ENCODE results near the gene IL17RA. TPM values are rescaled to one million over a fixed set of nuclear protein-coding genes. Genes with fewer than 3 reads are reported as not detected.
"Not testable (repeated sequence)": the region's sequence is repeated elsewhere in the genome, so short reads cannot be mapped to it uniquely, and the experiment has no call there.

Gene IL17RA
- total RNA-seq, 2 experiments from 2014 or later, result 12.5 to 14.7 TPM

GRCh38 chr22:17133137-17133536 is 48.3 kb downstream of the IL17RA start:
- POLR2A ChIA-PET, result no interaction called here
- intact Hi-C loops (cut with micrococcal nuclease), result no loop called here
- Mint-ChIP-seq H3K27ac (no peak overlapping the region), H3K9me3 (no peaks in the 10 kb centered on the region), H3K27me3 (no peaks in the 10 kb centered on the region), H3K4me3 (no peak overlapping the region), H3K36me3 (peaks cover 8% of the 10 kb centered on the region), H3K4me1 (ENCODE audit: low read depth) (peaks cover 4% of the 10 kb centered on the region)
- DNase-seq, result no peak
- CTCF ChIA-PET, result interaction anchor here (1.4 kb wide), 1 partner anchor 14 kb away, joined by 3 read pairs; no protein-coding TSS in a partner anchor

DNA sequence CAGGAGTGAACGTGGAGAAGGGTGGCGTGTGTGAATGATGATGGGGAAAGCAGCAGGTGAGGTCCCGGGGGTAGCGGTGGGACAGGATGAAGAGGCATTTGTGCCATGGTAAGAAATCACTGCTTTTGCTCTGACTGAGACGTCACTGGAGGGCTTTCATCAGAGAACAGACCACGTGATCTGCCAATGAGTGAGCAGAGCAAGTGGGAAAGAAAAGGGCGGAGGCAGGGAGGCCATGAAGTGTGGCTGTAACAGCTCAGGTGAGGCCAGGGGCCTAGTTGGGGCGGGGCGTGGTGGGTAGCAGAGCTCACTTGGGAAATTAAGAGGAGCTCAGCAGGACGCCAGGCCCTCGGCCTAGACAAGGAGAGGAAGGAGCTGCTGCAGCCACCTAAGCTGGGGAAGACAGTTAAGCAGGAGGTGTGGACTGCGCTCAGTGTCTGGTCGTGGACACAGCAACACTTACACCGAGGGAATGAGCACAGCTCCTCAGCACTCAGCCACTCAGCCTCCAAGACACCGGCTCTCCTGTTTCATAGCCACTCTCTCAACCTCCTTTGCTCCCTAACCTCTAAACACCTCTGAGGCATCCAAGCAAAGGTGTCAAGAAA is 50.5 kb downstream of the IL17RA start:
- Mint-ChIP-seq H3K9me3 (no peaks in the 10 kb centered on the region), H3K4me3 (no peak overlapping the region), H3K27me3 (no peaks in the 10 kb centered on the region), H3K4me1 (ENCODE audit: low read depth) (peaks cover 2% of the 10 kb centered on the region), H3K36me3 (peaks cover 9% of the 10 kb centered on the region), H3K27ac (no peak overlapping the region)
- DNase-seq, result no peak
- ChIA-PET POLR2A (no interaction called here), CTCF (no interaction called here)
- intact Hi-C loops (cut with micrococcal nuclease), result no loop called here

GRCh38 chr22:17137170-17137569 is 52.4 kb downstream of the IL17RA start:
- H3K4me3 Mint-ChIP-seq, result no peak overlapping the region
- no peaks in the 10 kb centered on the region for H3K4me1 Mint-ChIP-seq (ENCODE audit: low read depth)
- intact Hi-C loops (cut with micrococcal nuclease), result no loop called here
- no peaks in the 10 kb centered on the region for H3K27me3 Mint-ChIP-seq
- H3K36me3 Mint-ChIP-seq, result peaks cover 19% of the 10 kb centered on the region
- H3K27ac Mint-ChIP-seq, result no peak overlapping the region
- CTCF ChIA-PET, result interaction anchor here (1.0 kb wide), 1 partner anchor 34 kb away, joined by 3 read pairs; no protein-coding TSS in a partner anchor
- H3K9me3 Mint-ChIP-seq, result no peaks in the 10 kb centered on the region
- POLR2A ChIA-PET, result no interaction called here
- DNase-seq, result no peak

GRCh38 chr22:17137861-17138425 is 53.1 kb downstream of the IL17RA start:
- intact Hi-C loops (cut with micrococcal nuclease), result no loop called here
- Mint-ChIP-seq H3K4me3 (no peak overlapping the region), H3K27ac (no peak overlapping the region), H3K9me3 (no peaks in the 10 kb centered on the region), H3K4me1 (ENCODE audit: low read depth) (no peaks in the 10 kb centered on the region), H3K36me3 (peaks cover 21% of the 10 kb centered on the region), H3K27me3 (no peaks in the 10 kb centered on the region)
- no peak for DNase-seq
- POLR2A ChIA-PET, result no interaction called here
- CTCF ChIA-PET, result no interaction called here

DNA sequence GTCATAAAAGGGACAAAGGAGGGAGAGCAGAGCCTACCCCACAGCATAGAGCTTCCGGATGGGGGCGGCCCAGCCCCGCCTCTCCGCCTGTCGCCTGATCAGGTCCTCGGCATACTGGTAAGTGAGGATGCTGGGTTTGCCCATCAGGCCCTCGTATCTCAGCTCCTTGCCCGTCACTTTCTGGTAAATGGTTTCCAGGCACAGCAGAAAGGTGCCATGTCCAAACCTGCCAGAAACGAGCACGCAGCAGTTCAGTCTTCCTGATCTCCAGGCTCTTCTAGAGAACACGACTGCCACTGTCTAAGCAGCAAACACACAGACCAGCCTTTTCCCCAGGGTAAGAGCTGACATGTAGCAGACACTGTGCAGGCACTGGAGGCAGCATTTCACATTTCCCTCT is 53.7 kb downstream of the IL17RA start:
- POLR2A ChIA-PET, result no interaction called here
- intact Hi-C loops (cut with micrococcal nuclease), result no loop called here
- no peak overlapping the region for H3K4me3 Mint-ChIP-seq

DNA sequence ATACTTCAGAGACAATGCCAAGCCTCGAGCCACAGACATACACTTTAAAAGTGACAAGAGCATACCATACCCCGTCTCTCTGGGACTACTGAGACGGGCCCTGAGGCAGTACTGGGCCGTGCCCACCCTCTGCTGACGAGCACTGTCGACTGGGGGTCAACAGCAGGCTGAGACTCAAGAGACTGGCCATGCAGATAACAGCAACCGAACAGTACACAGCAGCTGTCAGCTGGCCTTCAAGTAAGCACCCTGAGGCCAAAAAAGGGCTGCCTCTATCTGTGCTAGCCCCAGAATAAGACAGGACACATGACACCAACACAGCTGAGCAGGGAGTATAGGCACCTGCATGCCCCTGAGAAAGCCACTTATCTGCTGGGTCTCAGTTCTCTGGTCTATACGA is 55.2 kb downstream of the IL17RA start:
- no peak overlapping the region for H3K27ac Mint-ChIP-seq
- H3K4me3 Mint-ChIP-seq, result no peak overlapping the region
- ChIA-PET POLR2A (no interaction called here), CTCF (no interaction called here)
- intact Hi-C loops (cut with micrococcal nuclease), result no loop called here
- H3K36me3 Mint-ChIP-seq, result peaks cover 21% of the 10 kb centered on the region
- H3K4me1 Mint-ChIP-seq (ENCODE audit: low read depth), result no peaks in the 10 kb centered on the region
- no peaks in the 10 kb centered on the region for H3K9me3 Mint-ChIP-seq
- no peaks in the 10 kb centered on the region for H3K27me3 Mint-ChIP-seq
- DNase-seq, result no peak

More for the DNA sequence above, 53.7 kb downstream of the IL17RA start:
- CTCF ChIA-PET, result no interaction called here
- Mint-ChIP-seq H3K9me3 (no peaks in the 10 kb centered on the region), H3K4me1 (ENCODE audit: low read depth) (no peaks in the 10 kb centered on the region), H3K36me3 (peaks cover 22% of the 10 kb centered on the region), H3K27ac (no peak overlapping the region), H3K27me3 (no peaks in the 10 kb centered on the region)
- no peak for DNase-seq

GRCh38 chr22:17140826-17141766 is 56.3 kb downstream of the IL17RA start:
- DNase-seq, result no peak
- no peaks in the 10 kb centered on the region for H3K27me3 Mint-ChIP-seq
- CTCF ChIA-PET, result interaction anchor here (0.6 kb wide), 1 partner anchor 72 kb away, joined by 3 read pairs; no protein-coding TSS in a partner anchor
- H3K9me3 Mint-ChIP-seq, result no peaks in the 10 kb centered on the region
- POLR2A ChIA-PET, result no interaction called here
- H3K4me1 Mint-ChIP-seq (ENCODE audit: low read depth), result no peaks in the 10 kb centered on the region
- intact Hi-C loops (cut with micrococcal nuclease), result no loop called here
- no peak overlapping the region for H3K27ac Mint-ChIP-seq
- peaks cover 21% of the 10 kb centered on the region for H3K36me3 Mint-ChIP-seq
- no peak overlapping the region for H3K4me3 Mint-ChIP-seq

GRCh38 chr22:17143101-17143500 is 58.3 kb downstream of the IL17RA start:
- no peaks in the 10 kb centered on the region for H3K4me1 Mint-ChIP-seq (ENCODE audit: low read depth)
- intact Hi-C loops (cut with micrococcal nuclease), result no loop called here
- H3K4me3 Mint-ChIP-seq, result no peak overlapping the region
- DNase-seq, result no peak
- ChIA-PET POLR2A (no interaction called here), CTCF (no interaction called here)
- H3K9me3 Mint-ChIP-seq, result no peaks in the 10 kb centered on the region
- H3K36me3 Mint-ChIP-seq, result peaks cover 21% of the 10 kb centered on the region
- H3K27ac Mint-ChIP-seq, result no peak overlapping the region
- H3K27me3 Mint-ChIP-seq, result no peaks in the 10 kb centered on the region

DNA sequence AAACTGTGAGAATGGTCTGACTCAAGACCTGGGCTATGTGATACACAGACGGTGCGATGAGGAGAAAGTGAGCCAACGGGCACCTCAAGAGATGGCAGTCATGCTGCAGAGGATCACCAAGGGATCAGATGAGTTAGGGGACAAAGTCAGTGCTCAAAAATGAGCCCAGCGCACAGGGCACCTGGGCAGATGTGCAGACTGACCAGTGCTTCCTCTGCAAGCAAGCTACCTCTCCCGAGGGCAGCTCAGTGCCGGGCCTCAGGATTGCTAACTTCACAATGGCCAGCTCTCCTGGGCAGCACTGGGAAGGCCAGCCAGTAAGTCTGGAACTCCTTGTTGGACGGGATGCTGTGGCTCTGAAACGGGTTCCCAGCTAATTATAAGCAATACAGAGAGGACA is 59.0 kb downstream of the IL17RA start:
- DNase-seq, result no peak
- Mint-ChIP-seq H3K4me1 (ENCODE audit: low read depth) (no peaks in the 10 kb centered on the region), H3K27me3 (no peaks in the 10 kb centered on the region), H3K27ac (no peak overlapping the region), H3K36me3 (peaks cover 21% of the 10 kb centered on the region), H3K4me3 (no peak overlapping the region), H3K9me3 (no peaks in the 10 kb centered on the region)
- intact Hi-C loops (cut with micrococcal nuclease), result no loop called here
- CTCF ChIA-PET, result no interaction called here
- POLR2A ChIA-PET, result no interaction called here

GRCh38 chr22:17145021-17145680 is 60.4 kb downstream of the IL17RA start:
- CTCF ChIA-PET, result interaction anchor here (0.7 kb wide), 2 partner anchors 20 to 75 kb away, joined by 3 read pairs; no protein-coding TSS in a partner anchor
- POLR2A ChIA-PET, result no interaction called here
- H3K9me3 Mint-ChIP-seq, result no peaks in the 10 kb centered on the region
- no peaks in the 10 kb centered on the region for H3K4me1 Mint-ChIP-seq (ENCODE audit: low read depth)
- no peak for DNase-seq
- no peak overlapping the region for H3K27ac Mint-ChIP-seq
- peaks cover 18% of the 10 kb centered on the region for H3K36me3 Mint-ChIP-seq
- no peak overlapping the region for H3K4me3 Mint-ChIP-seq
- no peaks in the 10 kb centered on the region for H3K27me3 Mint-ChIP-seq
- intact Hi-C loops (cut with micrococcal nuclease), result no loop called here

DNA sequence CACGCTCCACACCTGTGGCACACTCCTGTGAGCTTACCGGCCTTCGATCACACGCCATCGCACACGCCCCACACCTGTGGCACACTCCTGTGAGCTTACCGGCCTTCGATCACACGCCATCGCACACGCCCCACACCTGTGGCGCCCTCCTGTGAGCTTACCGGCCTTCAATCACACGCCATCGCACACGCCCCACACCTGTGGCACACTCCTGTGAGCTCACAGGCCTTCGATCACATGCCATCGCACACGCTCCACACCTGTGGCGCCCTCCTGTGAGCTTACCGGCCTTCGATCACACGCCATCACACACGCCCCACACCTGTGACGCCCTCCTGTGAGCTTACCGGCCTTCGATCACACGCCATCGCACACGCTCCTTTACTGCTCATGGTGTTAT is 62.7 kb downstream of the IL17RA start:
- DNase-seq; H3K9me3 Mint-ChIP-seq; H3K36me3 Mint-ChIP-seq; H3K27me3 Mint-ChIP-seq; POLR2A ChIA-PET; CTCF ChIA-PET; intact Hi-C loops (cut with micrococcal nuclease); H3K27ac Mint-ChIP-seq; H3K4me1 Mint-ChIP-seq (ENCODE audit: low read depth); H3K4me3 Mint-ChIP-seq: not testable (repeated sequence)

- no peaks in the 10 kb centered on the region for H3K27me3 Mint-ChIP-seq
- H3K9me3 Mint-ChIP-seq, result no peaks in the 10 kb centered on the region
- peaks cover 4% of the 10 kb centered on the region for H3K4me1 Mint-ChIP-seq (ENCODE audit: low read depth)
- H3K27ac Mint-ChIP-seq, result no peak overlapping the region
- intact Hi-C loops (cut with micrococcal nuclease), result no loop called here
- ChIA-PET CTCF (interaction anchor here (3.3 kb wide), 1 partner anchor 22 kb away, joined by 16 read pairs; no protein-coding TSS in a partner anchor), POLR2A (no interaction called here)
- no peak for DNase-seq
- no peak overlapping the region for H3K4me3 Mint-ChIP-seq
- H3K36me3 Mint-ChIP-seq, result peaks cover 3% of the 10 kb centered on the region
These were observed 64.4 kb downstream of the IL17RA start for GRCh38 chr22:17149076-17149815.

All from activated CD4-positive, alpha-beta memory T cell treated with anti-CD3 and anti-CD28 coated beads for 36 hours (primary cell).